Glutamatergic neuron (in vitro differentiated cells): ENCODE data around the gene LRRFIP1. TPM values are rescaled to one million over a fixed set of nuclear protein-coding genes. Genes with fewer than 3 reads are reported as not detected.

ENCODE experiments used
- DNase-seq: peaks from one replicate; pipeline ENCODE4 v3.0.0; 2022
- H3K27ac Mint-ChIP-seq: one replicate; pipeline ENCODE4 v1.8.0; 2020; ENCODE audit warnings: mild to moderate bottlenecking, mixed read lengths, inconsistent platforms; ENCODE audit not compliant: unreplicated experiment
- H3K27me3 Mint-ChIP-seq: one replicate; pipeline ENCODE4 v1.8.0; 2020; ENCODE audit warnings: mild to moderate bottlenecking, moderate library complexity, mixed read lengths, inconsistent platforms; ENCODE audit not compliant: unreplicated experiment
- H3K36me3 Mint-ChIP-seq: one replicate; pipeline ENCODE4 v1.8.0; 2020; ENCODE audit warnings: mild to moderate bottlenecking, mixed read lengths, inconsistent platforms; ENCODE audit not compliant: unreplicated experiment
- H3K4me1 Mint-ChIP-seq: one replicate; pipeline ENCODE4 v1.8.0; 2020; ENCODE audit warnings: mild to moderate bottlenecking, low read depth, mixed read lengths, inconsistent platforms; ENCODE audit not compliant: unreplicated experiment
- H3K4me3 Mint-ChIP-seq: one replicate; pipeline ENCODE4 v1.8.0; 2020; ENCODE audit warnings: mild to moderate bottlenecking, mixed read lengths, inconsistent platforms; ENCODE audit not compliant: unreplicated experiment
- H3K9me3 Mint-ChIP-seq: one replicate; pipeline ENCODE4 v1.8.0; 2020; ENCODE audit warnings: mild to moderate bottlenecking, moderate library complexity, mixed read lengths, inconsistent platforms; ENCODE audit not compliant: unreplicated experiment
- CTCF ChIP-seq: fragments of 200-600 bp; sonication (generic); IDR thresholded peaks from one replicate; pipeline ENCODE4 v1.5.0; 2021; ENCODE audit not compliant: partially characterized antibody, unreplicated experiment
- total RNA-seq: library from RNA; stranded (reverse); fragmentation: NEBNext Ultra II Directional; extraction: Animal tissue kit (Norgen Biotek cat#: 25700); gene quantifications from one replicate; pipeline ENCODE4 v1.2.1, GENCODE V29; 2021; ENCODE audit not compliant: unreplicated experiment

The LRRFIP1 gene
- total RNA-seq, 1 donor from 2014 or later = 112 TPM

GRCh38 chr2:237642038-237642734 lies 14.8 kb downstream of the LRRFIP1 start:
- no peak for DNase-seq
- Mint-ChIP-seq H3K27me3 (peaks cover 4% of the 10 kb centered on the region), H3K4me1 (peaks cover 5% of the 10 kb centered on the region), H3K36me3 (peaks cover 12% of the 10 kb centered on the region), H3K27ac (no peak overlapping the region), H3K9me3 (peaks cover 11% of the 10 kb centered on the region), H3K4me3 (no peak overlapping the region)
- no peak for TF ChIP-seq CTCF

- H3K27ac Mint-ChIP-seq = no peak overlapping the region
- H3K27me3 Mint-ChIP-seq = peaks cover 4% of the 10 kb centered on the region
- peaks cover 12% of the 10 kb centered on the region for H3K36me3 Mint-ChIP-seq
- peaks cover 11% of the 10 kb centered on the region for H3K9me3 Mint-ChIP-seq
- peaks cover 5% of the 10 kb centered on the region for H3K4me1 Mint-ChIP-seq
- DNase-seq = no peak
- TF ChIP-seq CTCF = no peak
- H3K4me3 Mint-ChIP-seq = no peak overlapping the region
These were observed 15.7 kb downstream of the LRRFIP1 start for GRCh38 chr2:237643066-237643465.

- Mint-ChIP-seq H3K4me3 (no peak overlapping the region), H3K36me3 (peaks cover 12% of the 10 kb centered on the region), H3K27ac (no peak overlapping the region), H3K27me3 (peaks cover 4% of the 10 kb centered on the region), H3K4me1 (peaks cover 4% of the 10 kb centered on the region), H3K9me3 (peaks cover 9% of the 10 kb centered on the region)
- TF ChIP-seq CTCF = no peak
- DNase-seq = no peak
These were observed 16.4 kb downstream of the LRRFIP1 start for GRCh38 chr2:237643582-237644380.

GRCh38 chr2:237644381-237644703 lies 17.0 kb downstream of the LRRFIP1 start:
- no peak for DNase-seq
- TF ChIP-seq CTCF = no peak
- no peak overlapping the region for H3K4me3 Mint-ChIP-seq
- H3K36me3 Mint-ChIP-seq = peaks cover 12% of the 10 kb centered on the region
- H3K9me3 Mint-ChIP-seq = peaks cover 5% of the 10 kb centered on the region
- no peaks in the 10 kb centered on the region for H3K4me1 Mint-ChIP-seq
- H3K27ac Mint-ChIP-seq = no peak overlapping the region
- H3K27me3 Mint-ChIP-seq = peaks cover 4% of the 10 kb centered on the region

GRCh38 chr2:237645261-237645660 lies 17.9 kb downstream of the LRRFIP1 start:
- no peak overlapping the region for H3K27ac Mint-ChIP-seq
- DNase-seq = no peak
- H3K36me3 Mint-ChIP-seq = peaks cover 11% of the 10 kb centered on the region
- no peaks in the 10 kb centered on the region for H3K4me1 Mint-ChIP-seq
- H3K4me3 Mint-ChIP-seq = no peak overlapping the region
- peaks cover 5% of the 10 kb centered on the region for H3K9me3 Mint-ChIP-seq
- TF ChIP-seq CTCF = no peak
- H3K27me3 Mint-ChIP-seq = peaks cover 4% of the 10 kb centered on the region
